Stimulated activated effector memory CD8-positive, alpha-beta T cell treated with anti-CD3 and anti-CD28 coated beads, Interleukin-12 subunit alpha, Interleukin-12 subunit beta, amount 100 ng/mL, for 72 hours (primary cell): ENCODE data around the gene SPTLC3.

ENCODE experiments used
- ATAC-seq: fragments of 150-1000 bp; cut with Tn5 transposase; 2 replicates; pipeline ENCODE4 v1.10.0; 2021
- DNase-seq, 2 donors: peaks; one replicate each; pipeline ENCODE4 v3.0.0; 2021 to 2022; ENCODE audit warnings: low spot score in 2 of 2
- H3K27ac Mint-ChIP-seq: one replicate; pipeline ENCODE4 v1.8.0; 2022; ENCODE audit warnings: mild to moderate bottlenecking, mixed read lengths
- H3K36me3 Mint-ChIP-seq: one replicate; pipeline ENCODE4 v1.8.0; 2022; ENCODE audit warnings: mild to moderate bottlenecking, mixed read lengths
- H3K4me1 Mint-ChIP-seq: one replicate; pipeline ENCODE4 v1.8.0; 2022; ENCODE audit warnings: mixed read lengths
- H3K4me3 Mint-ChIP-seq: one replicate; pipeline ENCODE4 v1.8.0; 2022; ENCODE audit warnings: mild to moderate bottlenecking, mixed read lengths
- H3K9me3 Mint-ChIP-seq: one replicate; pipeline ENCODE4 v1.8.0; 2022; ENCODE audit warnings: mixed read lengths

Gene SPTLC3

GRCh38 chr20:13092111-13092510 lies 83.3 kb downstream of the SPTLC3 start:
- no peak overlapping the region for H3K27ac Mint-ChIP-seq
- H3K4me3 Mint-ChIP-seq, result no peak overlapping the region
- ATAC-seq (no peak), DNase-seq (no peak)
- no peaks in the 10 kb centered on the region for H3K4me1 Mint-ChIP-seq
- peaks cover 3% of the 10 kb centered on the region for H3K9me3 Mint-ChIP-seq
- H3K36me3 Mint-ChIP-seq, result no peaks in the 10 kb centered on the region

GRCh38 chr20:13094976-13095375 lies 86.2 kb downstream of the SPTLC3 start:
- Mint-ChIP-seq H3K4me3 (no peak overlapping the region), H3K36me3 (no peaks in the 10 kb centered on the region), H3K4me1 (no peaks in the 10 kb centered on the region), H3K9me3 (peaks cover 3% of the 10 kb centered on the region), H3K27ac (no peak overlapping the region)
- ATAC-seq (no peak), DNase-seq (no peak)

GRCh38 chr20:13098720-13099355 lies 90.1 kb downstream of the SPTLC3 start:
- ATAC-seq (no peak), DNase-seq (no peak)
- Mint-ChIP-seq H3K4me1 (no peaks in the 10 kb centered on the region), H3K27ac (no peak overlapping the region), H3K4me3 (no peak overlapping the region), H3K36me3 (no peaks in the 10 kb centered on the region), H3K9me3 (peaks cover 3% of the 10 kb centered on the region)

GRCh38 chr20:13099676-13100075 lies 90.9 kb downstream of the SPTLC3 start:
- Mint-ChIP-seq H3K4me3 (no peak overlapping the region), H3K4me1 (no peaks in the 10 kb centered on the region), H3K36me3 (no peaks in the 10 kb centered on the region), H3K9me3 (no peaks in the 10 kb centered on the region), H3K27ac (no peak overlapping the region)
- ATAC-seq (no peak), DNase-seq (no peak)

- no peaks in the 10 kb centered on the region for H3K9me3 Mint-ChIP-seq
- no peaks in the 10 kb centered on the region for H3K4me1 Mint-ChIP-seq
- no peaks in the 10 kb centered on the region for H3K36me3 Mint-ChIP-seq
- H3K27ac Mint-ChIP-seq, result no peak overlapping the region
- DNase-seq (no peak), ATAC-seq (no peak)
- no peak overlapping the region for H3K4me3 Mint-ChIP-seq
Measured at GRCh38 chr20:13101276-13101675, 92.5 kb downstream of the SPTLC3 start.

- H3K27ac Mint-ChIP-seq, result no peak overlapping the region
- H3K4me1 Mint-ChIP-seq, result no peaks in the 10 kb centered on the region
- H3K4me3 Mint-ChIP-seq, result no peak overlapping the region
- H3K9me3 Mint-ChIP-seq, result no peaks in the 10 kb centered on the region
- no peaks in the 10 kb centered on the region for H3K36me3 Mint-ChIP-seq
- no peak for ATAC-seq
- DNase-seq, result no peak
Measured at GRCh38 chr20:13101706-13102105, 92.9 kb downstream of the SPTLC3 start.

- no peak overlapping the region for H3K27ac Mint-ChIP-seq
- H3K36me3 Mint-ChIP-seq, result no peaks in the 10 kb centered on the region
- no peak overlapping the region for H3K4me3 Mint-ChIP-seq
- no peaks in the 10 kb centered on the region for H3K9me3 Mint-ChIP-seq
- H3K4me1 Mint-ChIP-seq, result no peaks in the 10 kb centered on the region
- ATAC-seq (no peak), DNase-seq (no peak)
Measured at GRCh38 chr20:13102237-13102636, 93.5 kb downstream of the SPTLC3 start.

- no peaks in the 10 kb centered on the region for H3K36me3 Mint-ChIP-seq
- H3K9me3 Mint-ChIP-seq, result no peaks in the 10 kb centered on the region
- no peaks in the 10 kb centered on the region for H3K4me1 Mint-ChIP-seq
- DNase-seq (no peak), ATAC-seq (no peak)
- H3K27ac Mint-ChIP-seq, result no peak overlapping the region
- H3K4me3 Mint-ChIP-seq, result no peak overlapping the region
Measured at GRCh38 chr20:13102694-13103093, 93.9 kb downstream of the SPTLC3 start.

- H3K9me3 Mint-ChIP-seq, result no peaks in the 10 kb centered on the region
- no peaks in the 10 kb centered on the region for H3K4me1 Mint-ChIP-seq
- H3K4me3 Mint-ChIP-seq, result no peak overlapping the region
Measured at GRCh38 chr20:13105039-13105438, 96.3 kb downstream of the SPTLC3 start.

GRCh38 chr20:13105864-13106457 lies 97.2 kb downstream of the SPTLC3 start:
- no peak for ATAC-seq
- no peaks in the 10 kb centered on the region for H3K4me1 Mint-ChIP-seq
- no peak overlapping the region for H3K4me3 Mint-ChIP-seq
- H3K9me3 Mint-ChIP-seq, result no peaks in the 10 kb centered on the region
- H3K27ac Mint-ChIP-seq, result no peak overlapping the region
- no peak for DNase-seq
- no peaks in the 10 kb centered on the region for H3K36me3 Mint-ChIP-seq

More at GRCh38 chr20:13105039-13105438, 96.3 kb downstream of the SPTLC3 start:
- no peak for DNase-seq
- Mint-ChIP-seq H3K27ac (no peak overlapping the region), H3K36me3 (no peaks in the 10 kb centered on the region)
- ATAC-seq, result no peak

- no peak for ATAC-seq
- no peak overlapping the region for H3K27ac Mint-ChIP-seq
- H3K36me3 Mint-ChIP-seq, result no peaks in the 10 kb centered on the region
- no peak for DNase-seq
- no peak overlapping the region for H3K4me3 Mint-ChIP-seq
- H3K4me1 Mint-ChIP-seq, result no peaks in the 10 kb centered on the region
- H3K9me3 Mint-ChIP-seq, result no peaks in the 10 kb centered on the region
Measured at GRCh38 chr20:13109658-13110057, 100.9 kb downstream of the SPTLC3 start.

GRCh38 chr20:13110796-13111195 lies 102.0 kb downstream of the SPTLC3 start:
- H3K36me3 Mint-ChIP-seq, result no peaks in the 10 kb centered on the region
- H3K4me3 Mint-ChIP-seq, result no peak overlapping the region
- H3K27ac Mint-ChIP-seq, result no peak overlapping the region
- no peaks in the 10 kb centered on the region for H3K9me3 Mint-ChIP-seq
- DNase-seq (no peak), ATAC-seq (no peak)
- H3K4me1 Mint-ChIP-seq, result no peaks in the 10 kb centered on the region

- no peaks in the 10 kb centered on the region for H3K9me3 Mint-ChIP-seq
- H3K4me3 Mint-ChIP-seq, result no peak overlapping the region
- no peaks in the 10 kb centered on the region for H3K36me3 Mint-ChIP-seq
- DNase-seq (no peak), ATAC-seq (no peak)
- H3K27ac Mint-ChIP-seq, result no peak overlapping the region
- H3K4me1 Mint-ChIP-seq, result no peaks in the 10 kb centered on the region
Measured at GRCh38 chr20:13111249-13111911, 102.6 kb downstream of the SPTLC3 start.

GRCh38 chr20:13113731-13114130 lies 105.0 kb downstream of the SPTLC3 start:
- Mint-ChIP-seq H3K27ac (no peak overlapping the region), H3K4me1 (no peaks in the 10 kb centered on the region), H3K4me3 (no peak overlapping the region), H3K36me3 (no peaks in the 10 kb centered on the region), H3K9me3 (no peaks in the 10 kb centered on the region)
- DNase-seq (no peak), ATAC-seq (no peak)

- H3K27ac Mint-ChIP-seq, result no peak overlapping the region
- no peaks in the 10 kb centered on the region for H3K9me3 Mint-ChIP-seq
- H3K4me3 Mint-ChIP-seq, result no peak overlapping the region
- DNase-seq (no peak), ATAC-seq (no peak)
- no peaks in the 10 kb centered on the region for H3K36me3 Mint-ChIP-seq
- H3K4me1 Mint-ChIP-seq, result no peaks in the 10 kb centered on the region
Measured at GRCh38 chr20:13117200-13117599, 108.4 kb downstream of the SPTLC3 start.

GRCh38 chr20:13118676-13119075 lies 109.9 kb downstream of the SPTLC3 start:
- Mint-ChIP-seq H3K36me3 (no peaks in the 10 kb centered on the region), H3K4me1 (no peaks in the 10 kb centered on the region), H3K9me3 (no peaks in the 10 kb centered on the region), H3K4me3 (no peak overlapping the region), H3K27ac (no peak overlapping the region)
- ATAC-seq (no peak), DNase-seq (no peak)
